ENCODE results near the gene VPS52. TPM values are rescaled to one million over a fixed set of nuclear protein-coding genes. Genes with fewer than 3 reads are reported as not detected.
A peak's percentile ranks its signal among the peaks of the same experiment; 100 is the strongest.

The VPS52 gene
- total and polyA plus RNA-seq, 9 of the 15 experiments (the other 6 are each of a cell fraction or from before 2014, with no cell fraction given): 24.4 to 103 (median 40.2) TPM

DNA sequence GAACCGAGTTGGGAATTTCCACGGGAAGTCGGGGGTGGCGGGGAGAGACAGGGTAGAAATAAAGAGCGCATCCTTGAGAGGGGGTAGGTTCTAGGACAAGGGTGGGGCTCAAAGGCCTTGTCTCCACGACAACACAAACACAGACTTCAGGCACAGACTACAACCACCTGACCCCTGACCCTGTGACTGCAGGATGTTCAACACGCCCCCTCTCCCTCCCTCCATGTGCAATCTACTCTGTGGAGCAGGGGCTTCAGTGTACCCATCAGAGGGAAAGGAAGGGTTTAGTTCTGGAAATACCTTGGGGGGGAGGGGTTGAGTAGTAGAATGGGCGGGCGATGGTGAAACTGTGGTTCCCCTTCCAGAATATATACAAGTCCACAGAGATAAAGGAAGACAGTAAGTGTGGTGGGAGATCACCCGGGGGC, 42.9 kb upstream of the VPS52 start (continued):
- TF ChIP-seq, protein P1, sequence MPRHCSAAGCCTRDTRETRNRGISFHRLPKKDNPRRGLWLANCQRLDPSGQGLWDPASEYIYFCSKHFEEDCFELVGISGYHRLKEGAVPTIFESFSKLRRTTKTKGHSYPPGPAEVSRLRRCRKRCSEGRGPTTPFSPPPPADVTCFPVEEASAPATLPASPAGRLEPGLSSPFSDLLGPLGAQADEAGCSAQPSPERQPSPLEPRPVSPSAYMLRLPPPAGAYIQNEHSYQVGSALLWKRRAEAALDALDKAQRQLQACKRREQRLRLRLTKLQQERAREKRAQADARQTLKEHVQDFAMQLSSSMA (CRISPR knock-in tag; IDR thresholded peaks at IDR 0.05): no peak
- TF ChIP-seq HDGF (IDR thresholded peaks at IDR 0.05) (no peak), SMARCE1 (IDR thresholded peaks at IDR 0.05) (no peak), OTX1 (CRISPR knock-in tag; IDR thresholded peaks at IDR 0.05) (no peak), GABPA (tag; conservative IDR thresholded peaks at IDR 0.05; ENCODE audit: low read depth) (no peak), ILF3 (IDR thresholded peaks at IDR 0.05; ENCODE audit: borderline replicate concordance) (no peak), ZC3H4 (CRISPR knock-in tag; IDR thresholded peaks at IDR 0.05; ENCODE audit: borderline replicate concordance) (no peak), HMGN3 (IDR thresholded peaks at IDR 0.05; ENCODE audit: borderline replicate concordance, extremely low read depth, insufficient read length, low read depth, low read length) (no peak), FOSL1 (tag; conservative IDR thresholded peaks at IDR 0.05) (no peak), NR4A1 (CRISPR knock-in tag; IDR thresholded peaks at IDR 0.05) (no peak), NR4A1 (tag; IDR thresholded peaks at IDR 0.05) (no peak), SAP30 (IDR thresholded peaks at IDR 0.05; ENCODE audit: borderline replicate concordance, insufficient read depth, low read depth, low read length, poor library complexity, severe bottlenecking) (peak; percentile 74), ZFP1 (CRISPR knock-in tag; IDR thresholded peaks at IDR 0.05) (no peak), MEIS2 (IDR thresholded peaks at IDR 0.05; ENCODE audit: partially characterized antibody) (no peak), PTTG1 (tag; IDR thresholded peaks at IDR 0.05; ENCODE audit: low read depth) (no peak), NUFIP1 (IDR thresholded peaks at IDR 0.05; ENCODE audit: partially characterized antibody) (no peak), RBBP5 (IDR thresholded peaks at IDR 0.05; ENCODE audit: borderline replicate concordance, insufficient read depth, low read length, poor library complexity, severe bottlenecking) (no peak)
- TF ChIP-seq, protein P2, sequence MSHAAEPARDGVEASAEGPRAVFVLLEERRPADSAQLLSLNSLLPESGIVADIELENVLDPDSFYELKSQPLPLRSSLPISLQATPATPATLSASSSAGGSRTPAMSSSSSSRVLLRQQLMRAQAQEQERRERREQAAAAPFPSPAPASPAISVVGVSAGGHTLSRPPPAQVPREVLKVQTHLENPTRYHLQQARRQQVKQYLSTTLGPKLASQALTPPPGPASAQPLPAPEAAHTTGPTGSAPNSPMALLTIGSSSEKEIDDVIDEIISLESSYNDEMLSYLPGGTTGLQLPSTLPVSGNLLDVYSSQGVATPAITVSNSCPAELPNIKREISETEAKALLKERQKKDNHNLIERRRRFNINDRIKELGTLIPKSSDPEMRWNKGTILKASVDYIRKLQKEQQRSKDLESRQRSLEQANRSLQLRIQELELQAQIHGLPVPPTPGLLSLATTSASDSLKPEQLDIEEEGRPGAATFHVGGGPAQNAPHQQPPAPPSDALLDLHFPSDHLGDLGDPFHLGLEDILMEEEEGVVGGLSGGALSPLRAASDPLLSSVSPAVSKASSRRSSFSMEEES (CRISPR knock-in tag; IDR thresholded peaks at IDR 0.05): no peak
- TF ChIP-seq, protein P3, sequence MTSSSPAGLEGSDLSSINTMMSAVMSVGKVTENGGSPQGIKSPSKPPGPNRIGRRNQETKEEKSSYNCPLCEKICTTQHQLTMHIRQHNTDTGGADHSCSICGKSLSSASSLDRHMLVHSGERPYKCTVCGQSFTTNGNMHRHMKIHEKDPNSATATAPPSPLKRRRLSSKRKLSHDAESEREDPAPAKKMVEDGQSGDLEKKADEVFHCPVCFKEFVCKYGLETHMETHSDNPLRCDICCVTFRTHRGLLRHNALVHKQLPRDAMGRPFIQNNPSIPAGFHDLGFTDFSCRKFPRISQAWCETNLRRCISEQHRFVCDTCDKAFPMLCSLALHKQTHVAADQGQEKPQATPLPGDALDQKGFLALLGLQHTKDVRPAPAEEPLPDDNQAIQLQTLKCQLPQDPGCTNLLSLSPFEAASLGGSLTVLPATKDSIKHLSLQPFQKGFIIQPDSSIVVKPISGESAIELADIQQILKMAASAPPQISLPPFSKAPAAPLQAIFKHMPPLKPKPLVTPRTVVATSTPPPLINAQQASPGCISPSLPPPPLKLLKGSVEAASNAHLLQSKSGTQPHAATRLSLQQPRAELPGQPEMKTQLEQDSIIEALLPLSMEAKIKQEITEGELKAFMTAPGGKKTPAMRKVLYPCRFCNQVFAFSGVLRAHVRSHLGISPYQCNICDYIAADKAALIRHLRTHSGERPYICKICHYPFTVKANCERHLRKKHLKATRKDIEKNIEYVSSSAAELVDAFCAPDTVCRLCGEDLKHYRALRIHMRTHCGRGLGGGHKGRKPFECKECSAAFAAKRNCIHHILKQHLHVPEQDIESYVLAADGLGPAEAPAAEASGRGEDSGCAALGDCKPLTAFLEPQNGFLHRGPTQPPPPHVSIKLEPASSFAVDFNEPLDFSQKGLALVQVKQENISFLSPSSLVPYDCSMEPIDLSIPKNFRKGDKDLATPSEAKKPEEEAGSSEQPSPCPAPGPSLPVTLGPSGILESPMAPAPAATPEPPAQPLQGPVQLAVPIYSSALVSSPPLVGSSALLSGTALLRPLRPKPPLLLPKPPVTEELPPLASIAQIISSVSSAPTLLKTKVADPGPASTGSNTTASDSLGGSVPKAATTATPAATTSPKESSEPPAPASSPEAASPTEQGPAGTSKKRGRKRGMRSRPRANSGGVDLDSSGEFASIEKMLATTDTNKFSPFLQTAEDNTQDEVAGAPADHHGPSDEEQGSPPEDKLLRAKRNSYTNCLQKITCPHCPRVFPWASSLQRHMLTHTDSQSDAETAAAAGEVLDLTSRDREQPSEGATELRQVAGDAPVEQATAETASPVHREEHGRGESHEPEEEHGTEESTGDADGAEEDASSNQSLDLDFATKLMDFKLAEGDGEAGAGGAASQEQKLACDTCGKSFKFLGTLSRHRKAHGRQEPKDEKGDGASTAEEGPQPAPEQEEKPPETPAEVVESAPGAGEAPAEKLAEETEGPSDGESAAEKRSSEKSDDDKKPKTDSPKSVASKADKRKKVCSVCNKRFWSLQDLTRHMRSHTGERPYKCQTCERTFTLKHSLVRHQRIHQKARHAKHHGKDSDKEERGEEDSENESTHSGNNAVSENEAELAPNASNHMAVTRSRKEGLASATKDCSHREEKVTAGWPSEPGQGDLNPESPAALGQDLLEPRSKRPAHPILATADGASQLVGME (CRISPR knock-in tag; IDR thresholded peaks at IDR 0.05): no peak
